Activated CD4-positive, CD25-positive, alpha-beta regulatory T cell treated with anti-CD3 and anti-CD28 coated beads, Interleukin-2, amount 50 U/mL, for 72 hours (primary cell): ENCODE data around the gene SLC24A1.
A peak's percentile ranks its signal among the peaks of the same experiment; 100 is the strongest.
"Not testable (repeated sequence)": the region's sequence is repeated elsewhere in the genome, so short reads cannot be mapped to it uniquely, and the experiment has no call there.

ENCODE experiments used
- DNase-seq: peaks from one replicate; pipeline ENCODE4 v3.0.0; 2021

SLC24A1 gene

GRCh38 chr15:65621638-65622037 is at the start of gene SLC24A1:
TSS of gene SLC24A1 (plus strand) at chr15:65621938. CDS start at chr15:65624081, 2,143 bp downstream.
- DNase-seq: no peak

GRCh38 chr15:65571971-65572370 is 49.8 kb upstream of the SLC24A1 start:
- no peak for DNase-seq

GRCh38 chr15:65576664-65577063 is 45.1 kb upstream of the SLC24A1 start:
- DNase-seq: no peak

- no peak for DNase-seq
Observed at GRCh38 chr15:65577129-65577996, 44.4 kb upstream of the SLC24A1 start.

GRCh38 chr15:65578904-65579728 is 42.6 kb upstream of the SLC24A1 start:
- DNase-seq: no peak

- no peak for DNase-seq
Observed at GRCh38 chr15:65579762-65580161, 42.0 kb upstream of the SLC24A1 start.

- no peak for DNase-seq
Observed at GRCh38 chr15:65580287-65580686, 41.5 kb upstream of the SLC24A1 start.

GRCh38 chr15:65583701-65584100 is 38.0 kb upstream of the SLC24A1 start:
- no peak for DNase-seq

GRCh38 chr15:65584241-65584640 is 37.5 kb upstream of the SLC24A1 start:
- DNase-seq: no peak

- DNase-seq: no peak
Observed at GRCh38 chr15:65587094-65587493, 34.6 kb upstream of the SLC24A1 start.

- DNase-seq: no peak
Observed at GRCh38 chr15:65595960-65596359, 25.8 kb upstream of the SLC24A1 start.

- DNase-seq: no peak
Observed at GRCh38 chr15:65598468-65598867, 23.3 kb upstream of the SLC24A1 start.

- no peak for DNase-seq
Observed at GRCh38 chr15:65599677-65600076, 22.1 kb upstream of the SLC24A1 start.

GRCh38 chr15:65603134-65603533 is 18.6 kb upstream of the SLC24A1 start:
- DNase-seq: no peak

GRCh38 chr15:65603559-65603958 is 18.2 kb upstream of the SLC24A1 start:
- DNase-seq: no peak

- DNase-seq: peak; percentile 91
Observed at GRCh38 chr15:65610871-65611718, 10.6 kb upstream of the SLC24A1 start, which contains the start of gene INTS14. TSS of gene INTS14 (minus strand) at chr15:65611131. CDS start at chr15:65607380, 3,751 bp downstream.

- DNase-seq: no peak
Observed at GRCh38 chr15:65611888-65612615, 9.7 kb upstream of the SLC24A1 start.

- no peak for DNase-seq
Observed at GRCh38 chr15:65612616-65612946, 9.2 kb upstream of the SLC24A1 start.

GRCh38 chr15:65612949-65613744 is 8.6 kb upstream of the SLC24A1 start:
- DNase-seq: no peak

- DNase-seq: not testable (repeated sequence)
Observed at GRCh38 chr15:65615887-65616286, 5.9 kb upstream of the SLC24A1 start.

GRCh38 chr15:65618560-65619109 is 3.1 kb upstream of the SLC24A1 start:
- no peak for DNase-seq
